H9 (cell line): ENCODE data around the gene PATE3. TPM values are rescaled to one million over a fixed set of nuclear protein-coding genes. Genes with fewer than 3 reads are reported as not detected.

ENCODE experiments used
- DNase-seq: peaks from one replicate; pipeline ENCODE4 v3.0.0-alpha.2; 2017
- H2AFZ ChIP-seq: one replicate; pipeline ENCODE4 v1.6.1; 2013; ENCODE audit warnings: mild to moderate bottlenecking, low read length, control low read depth, moderate library complexity
- H2AK5ac ChIP-seq: 2 replicates; pipeline ENCODE4 v1.6.1; 2013; ENCODE audit warnings: low read length, control low read depth, mixed read lengths; ENCODE audit not compliant: insufficient read length
- H2BK120ac ChIP-seq: one replicate; pipeline ENCODE4 v1.6.1; 2013; ENCODE audit warnings: low read depth, mild to moderate bottlenecking, low read length, control low read depth, inconsistent platforms; ENCODE audit not compliant: poor library complexity, severe bottlenecking
- H2BK12ac ChIP-seq: 2 replicates; pipeline ENCODE4 v1.6.1; 2013; ENCODE audit warnings: low read length, control low read depth, mixed read lengths, low read depth; ENCODE audit not compliant: insufficient read length
- H2BK15ac ChIP-seq: 2 replicates; pipeline ENCODE4 v1.6.1; 2013; ENCODE audit warnings: low read depth, low read length, control low read depth
- H2BK20ac ChIP-seq: one replicate; pipeline ENCODE4 v1.6.1; 2013; ENCODE audit warnings: low read depth, mild to moderate bottlenecking, low read length, control low read depth, inconsistent platforms; ENCODE audit not compliant: poor library complexity, severe bottlenecking
- H2BK5ac ChIP-seq: 2 replicates; pipeline ENCODE4 v1.6.1; 2013; ENCODE audit warnings: low read length, control low read depth, mixed read lengths; ENCODE audit not compliant: insufficient read length
- H3K14ac ChIP-seq: 2 replicates; pipeline ENCODE4 v1.6.1; 2013; ENCODE audit warnings: low read length, control low read depth; ENCODE audit not compliant: insufficient read depth
- H3K18ac ChIP-seq: 2 replicates; pipeline ENCODE4 v1.6.1; 2013; ENCODE audit warnings: low read depth, mild to moderate bottlenecking, mixed read lengths, low read length, control low read depth; ENCODE audit not compliant: insufficient read length
- H3K23ac ChIP-seq: 2 replicates; pipeline ENCODE4 v1.6.1; 2013; ENCODE audit warnings: low read length, control low read depth, mixed read lengths, low read depth; ENCODE audit not compliant: insufficient read length
- H3K23me2 ChIP-seq: 2 replicates; pipeline ENCODE4 v1.6.1; 2013; ENCODE audit warnings: low read depth, mild to moderate bottlenecking, mixed read lengths, low read length, control low read depth; ENCODE audit not compliant: insufficient read length, poor library complexity, severe bottlenecking
- H3K27ac ChIP-seq: 2 replicates; pipeline ENCODE4 v1.5.1; 2013; ENCODE audit warnings: low read length, control low read depth, mixed read lengths, low read depth; ENCODE audit not compliant: insufficient read length
- H3K27me3 ChIP-seq: 2 replicates; pipeline ENCODE4 v1.6.1; 2013; ENCODE audit warnings: low read length, control low read depth, inconsistent platforms; ENCODE audit not compliant: insufficient read depth
- H3K4ac ChIP-seq: 2 replicates; pipeline ENCODE4 v1.6.1; 2013; ENCODE audit warnings: low read depth, mild to moderate bottlenecking, control low read depth, inconsistent platforms, low read length, moderate library complexity
- H3K4me1 ChIP-seq: 2 replicates; pipeline ENCODE4 v1.6.1; 2013; ENCODE audit warnings: low read length, control low read depth, inconsistent platforms; ENCODE audit not compliant: insufficient read depth
- H3K4me2 ChIP-seq: 2 replicates; pipeline ENCODE4 v1.6.1; 2013; ENCODE audit warnings: low read length, control low read depth, mixed read lengths; ENCODE audit not compliant: insufficient read length, insufficient read depth
- H3K56ac ChIP-seq: 2 replicates; pipeline ENCODE4 v1.6.1; 2013; ENCODE audit warnings: low read depth, mild to moderate bottlenecking, mixed read lengths, low read length, control low read depth; ENCODE audit not compliant: insufficient read length
- H3K79me1 ChIP-seq: 2 replicates; pipeline ENCODE4 v1.6.1; 2013; ENCODE audit warnings: low read depth, mild to moderate bottlenecking, moderate library complexity, low read length, control low read depth, inconsistent platforms; ENCODE audit not compliant: insufficient read depth, poor library complexity, severe bottlenecking
- H3K79me2 ChIP-seq: 2 replicates; pipeline ENCODE4 v1.6.1; 2013; ENCODE audit warnings: low read length, control low read depth, inconsistent platforms; ENCODE audit not compliant: insufficient read depth
- H3K9ac ChIP-seq: 2 replicates; pipeline ENCODE4 v1.6.1; 2013; ENCODE audit warnings: low read length, control low read depth, mixed read lengths; ENCODE audit not compliant: insufficient read length; ENCODE audit errors: extremely low read depth
- H3K9me3 ChIP-seq: one replicate; pipeline ENCODE4 v1.6.1; 2013; ENCODE audit warnings: low read depth, low read length, inconsistent platforms; ENCODE audit not compliant: control insufficient read depth
- H3T11ph ChIP-seq: one replicate; pipeline ENCODE4 v1.6.1; 2013; ENCODE audit warnings: mild to moderate bottlenecking, low read length, control low read depth, inconsistent platforms
- H4K20me1 ChIP-seq: one replicate; pipeline ENCODE4 v1.6.1; 2013; ENCODE audit not compliant: control insufficient read depth, insufficient read length, insufficient read depth
- H4K5ac ChIP-seq: 2 replicates; pipeline ENCODE4 v1.6.1; 2013; ENCODE audit warnings: low read depth, mild to moderate bottlenecking, mixed read lengths, low read length, control low read depth; ENCODE audit not compliant: insufficient read length
- H4K8ac ChIP-seq: replicated peaks from 2 replicates; pipeline ENCODE4 v1.6.1; 2013; ENCODE audit warnings: low read length, control low read depth, mixed read lengths, low read depth; ENCODE audit not compliant: insufficient read length
- H4K91ac ChIP-seq: 2 replicates; pipeline ENCODE4 v1.6.1; 2013; ENCODE audit warnings: low read depth, mild to moderate bottlenecking, moderate library complexity, mixed read lengths, low read length, control low read depth; ENCODE audit not compliant: insufficient read length
- H3K27ac Mint-ChIP-seq, 3 experiments: 2 replicates in 2 of 3; 3 replicates in 1 of 3; pipeline ENCODE4 v1.8.0; 2020 to 2021; ENCODE audit warnings: mixed read lengths in 3 of 3, mild to moderate bottlenecking in 1 of 3, moderate library complexity in 1 of 3
- H3K27me3 Mint-ChIP-seq: 2 replicates; pipeline ENCODE4 v1.8.0; 2021; ENCODE audit warnings: low read depth, mild to moderate bottlenecking, moderate library complexity, mixed read lengths
- H3K36me3 Mint-ChIP-seq, 3 experiments: 2 replicates in 2 of 3; 3 replicates in 1 of 3; pipeline ENCODE4 v1.8.0; 2020 to 2021; ENCODE audit warnings: low read depth in 3 of 3, mixed read lengths in 3 of 3; ENCODE audit not compliant: insufficient read depth in 1 of 3
- H3K4me1 Mint-ChIP-seq, 2 experiments: 2 replicates each; pipeline ENCODE4 v1.8.0; 2020; ENCODE audit warnings: mixed read lengths in 2 of 2
- H3K4me3 Mint-ChIP-seq, 2 experiments: 2 replicates in 1 of 2; 3 replicates in 1 of 2; pipeline ENCODE4 v1.8.0; 2020 to 2021; ENCODE audit warnings: mild to moderate bottlenecking in 2 of 2, mixed read lengths in 2 of 2, moderate library complexity in 1 of 2
- H3K9me3 Mint-ChIP-seq, 2 experiments: 2 replicates in 1 of 2; 3 replicates in 1 of 2; pipeline ENCODE4 v1.8.0; 2020; ENCODE audit warnings: mild to moderate bottlenecking in 2 of 2, mixed read lengths in 2 of 2, moderate library complexity in 1 of 2
- WGBS: extraction: QIAGEN DNeasy Blood & Tissue Kit; methylation state at CpG from one replicate; pipeline ENCODE4 v1.1.7; 2013; ENCODE audit warnings: missing lambda C conversion rate, low lambda C conversion rate, mixed read lengths; ENCODE audit not compliant: insufficient read length; ENCODE audit errors: extremely low coverage; 5-methylcytosine and 5-hydroxymethylcytosine counted together
- total RNA-seq: library from RNA; stranded (reverse); gene quantifications from 2 replicates; pipeline ENCODE4 v1.2.1, GENCODE V29; 2021
- TF ChIP-seq, protein P1 (sequence below): fragments of 200-600 bp; sonication (generic); conservative IDR thresholded peaks from 3 replicates; pipeline ENCODE4 v1.8.0; 2021; ENCODE audit warnings: antibody characterized with exemption, mild to moderate bottlenecking

PATE3 gene
- total RNA-seq, 1 experiment from 2014 or later, result not detected

DNA sequence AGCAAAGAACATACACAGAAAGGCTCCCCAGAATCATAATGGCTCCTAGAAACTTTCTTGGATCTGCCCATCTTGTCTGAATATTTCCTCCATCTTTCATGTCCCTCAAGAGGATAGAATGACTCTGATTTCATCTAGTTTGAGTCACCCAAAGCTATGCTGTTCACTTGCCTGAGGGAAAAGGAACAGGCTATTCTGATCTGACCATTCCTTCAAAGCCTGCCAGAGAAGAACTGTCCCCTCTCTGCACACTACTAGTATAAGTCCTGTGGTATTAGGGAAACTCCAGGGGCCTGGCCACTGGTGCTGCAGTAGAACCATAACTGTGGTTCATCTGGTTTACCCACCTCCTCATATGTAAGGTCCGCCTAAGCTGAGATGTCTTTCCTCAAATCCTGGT lies 44.2 kb upstream of the PATE3 start:
- Histone ChIP-seq H3K27ac (no peak overlapping the region), H3K4me2 (no peak overlapping the region), H3K27me3 (no peaks in the 10 kb centered on the region), H3K18ac (no peak overlapping the region), H3T11ph (no peak overlapping the region), H3K56ac (no peak overlapping the region), H3K23me2 (no peaks in the 10 kb centered on the region), H2BK12ac (no peak overlapping the region), H3K4ac (no peak overlapping the region), H3K4me1 (no peaks in the 10 kb centered on the region), H3K14ac (no peak overlapping the region), H2BK15ac (no peak overlapping the region), H2BK20ac (no peak overlapping the region), H2BK5ac (no peak overlapping the region), H4K8ac (no peak overlapping the region), H4K5ac (no peak overlapping the region), H2AK5ac (no peak overlapping the region), H3K9me3 (no peaks in the 10 kb centered on the region), H2AFZ (no peak overlapping the region), H4K20me1 (no peaks in the 10 kb centered on the region), H3K79me2 (no peaks in the 10 kb centered on the region), H3K23ac (no peak overlapping the region), H4K91ac (no peak overlapping the region), H2BK120ac (no peak overlapping the region), H3K9ac (no peak overlapping the region), H3K79me1 (no peaks in the 10 kb centered on the region)
- no peak for DNase-seq
- Mint-ChIP-seq H3K9me3 (no peaks in the 10 kb centered on the region), H3K4me1 (no peaks in the 10 kb centered on the region), H3K36me3 (no peaks in the 10 kb centered on the region), H3K27me3 (peaks cover 9% of the 10 kb centered on the region), H3K27ac (no peak overlapping the region), H3K4me3 (no peak overlapping the region)
- TF ChIP-seq, protein P1, sequence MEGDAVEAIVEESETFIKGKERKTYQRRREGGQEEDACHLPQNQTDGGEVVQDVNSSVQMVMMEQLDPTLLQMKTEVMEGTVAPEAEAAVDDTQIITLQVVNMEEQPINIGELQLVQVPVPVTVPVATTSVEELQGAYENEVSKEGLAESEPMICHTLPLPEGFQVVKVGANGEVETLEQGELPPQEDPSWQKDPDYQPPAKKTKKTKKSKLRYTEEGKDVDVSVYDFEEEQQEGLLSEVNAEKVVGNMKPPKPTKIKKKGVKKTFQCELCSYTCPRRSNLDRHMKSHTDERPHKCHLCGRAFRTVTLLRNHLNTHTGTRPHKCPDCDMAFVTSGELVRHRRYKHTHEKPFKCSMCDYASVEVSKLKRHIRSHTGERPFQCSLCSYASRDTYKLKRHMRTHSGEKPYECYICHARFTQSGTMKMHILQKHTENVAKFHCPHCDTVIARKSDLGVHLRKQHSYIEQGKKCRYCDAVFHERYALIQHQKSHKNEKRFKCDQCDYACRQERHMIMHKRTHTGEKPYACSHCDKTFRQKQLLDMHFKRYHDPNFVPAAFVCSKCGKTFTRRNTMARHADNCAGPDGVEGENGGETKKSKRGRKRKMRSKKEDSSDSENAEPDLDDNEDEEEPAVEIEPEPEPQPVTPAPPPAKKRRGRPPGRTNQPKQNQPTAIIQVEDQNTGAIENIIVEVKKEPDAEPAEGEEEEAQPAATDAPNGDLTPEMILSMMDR, result no peak
- no CpG with 5 or more reads among the region's 1 CpG for WGBS
